OCI-LY3 (cell line): Measurements from ENCODE around the gene FCRL6.

Source experiments
- H2AFZ ChIP-seq: fragments of 200-600, 300-600 bp; shearing (Covaris generic); 2 replicates; pipeline ENCODE4 v1.6.0; 2014; ENCODE audit warnings: antibody characterized with exemption, low read depth, low read length
- H3K27ac ChIP-seq: fragments of 200-600, 300-600 bp; sonication (generic); 2 replicates; pipeline ENCODE4 v1.5.1; 2014; ENCODE audit warnings: mild to moderate bottlenecking, low read length, moderate library complexity, mixed read lengths
- H3K27me3 ChIP-seq: fragments of 200-600, 300-600 bp; sonication (generic); 2 replicates; pipeline ENCODE4 v1.6.1; 2014; ENCODE audit warnings: low read depth, low read length, mixed read lengths
- H3K36me3 ChIP-seq: fragments of 200-600, 300-600 bp; sonication (generic); replicated peaks from 2 replicates; pipeline ENCODE3; 2014; ENCODE audit warnings: low read depth, low read length, mixed read lengths
- H3K4me1 ChIP-seq: fragments of 300-600, 200-600 bp; sonication (generic); 2 replicates; pipeline ENCODE4 v1.6.1; 2014; ENCODE audit warnings: low read length, mixed read lengths
- H3K4me2 ChIP-seq: fragments of 200-600, 300-600 bp; sonication (generic); 2 replicates; pipeline ENCODE4 v1.6.1; 2014; ENCODE audit warnings: low read length, mixed read lengths
- H3K4me3 ChIP-seq: fragments of 300-600, 200-600 bp; sonication (generic); 2 replicates; pipeline ENCODE4 v1.5.1; 2014; ENCODE audit warnings: antibody characterized with exemption, mild to moderate bottlenecking, low read length, moderate library complexity
- H3K79me2 ChIP-seq: fragments of 300-600, 200-600 bp; shearing (Covaris generic); 2 replicates; pipeline ENCODE4 v1.6.1; 2014; ENCODE audit warnings: mild to moderate bottlenecking, low read length, mixed read lengths
- H3K9ac ChIP-seq: fragments of 300-600, 200-600 bp; shearing (Covaris generic); 2 replicates; pipeline ENCODE4 v1.6.0; 2014; ENCODE audit warnings: mild to moderate bottlenecking, low read length, moderate library complexity
- H3K9me3 ChIP-seq: fragments of 200-600, 300-600 bp; shearing (Covaris generic); 2 replicates; pipeline ENCODE4 v1.6.1; 2014; ENCODE audit warnings: low read length, mixed read lengths; ENCODE audit not compliant: insufficient read depth
- H4K20me1 ChIP-seq: fragments of 200-600, 300-600 bp; sonication (generic); 2 replicates; pipeline ENCODE4 v1.6.1; 2016; ENCODE audit warnings: low read length, mixed read lengths; ENCODE audit not compliant: insufficient read depth
- EZH2phosphoT487 ChIP-seq: fragments of 200-600 bp; shearing (Covaris generic); IDR thresholded peaks from 2 replicates; pipeline ENCODE4 v1.6.1; 2018; ENCODE audit warnings: antibody characterized with exemption, mixed run types, low read depth
- TF ChIP-seq, protein P1 (sequence below): fragments of 200-600, 300-600 bp; sonication (generic); IDR thresholded peaks from 2 replicates; pipeline ENCODE4 v1.5.1; 2014; ENCODE audit warnings: antibody characterized with exemption, low read length, low read depth

Gene FCRL6

DNA sequence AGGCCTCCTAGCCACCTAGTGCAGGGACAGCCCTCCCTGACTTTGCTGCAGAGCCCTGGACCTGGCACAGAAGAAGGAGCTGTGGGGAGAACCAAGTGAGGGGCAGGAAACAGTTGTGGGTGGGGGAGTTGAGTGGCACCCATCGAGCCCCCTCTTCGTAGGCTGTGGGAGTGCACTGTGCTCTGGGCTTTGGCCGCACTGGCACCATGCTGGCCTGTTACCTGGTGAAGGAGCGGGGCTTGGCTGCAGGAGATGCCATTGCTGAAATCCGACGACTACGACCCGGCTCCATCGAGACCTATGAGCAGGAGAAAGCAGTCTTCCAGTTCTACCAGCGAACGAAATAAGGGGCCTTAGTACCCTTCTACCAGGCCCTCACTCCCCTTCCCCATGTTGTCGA, 20.2 kb upstream of the FCRL6 start:
- no peaks in the 10 kb centered on the region for H3K36me3 ChIP-seq
- H3K9ac ChIP-seq = no peak overlapping the region
- H4K20me1 ChIP-seq = no peaks in the 10 kb centered on the region
- no peak overlapping the region for H2AFZ ChIP-seq
- no peaks in the 10 kb centered on the region for H3K9me3 ChIP-seq
- no peaks in the 10 kb centered on the region for H3K4me1 ChIP-seq
- no peaks in the 10 kb centered on the region for H3K79me2 ChIP-seq
- no peak overlapping the region for H3K4me3 ChIP-seq
- no peak overlapping the region for H3K27ac ChIP-seq
- no peaks in the 10 kb centered on the region for H3K27me3 ChIP-seq
- no peak for TF ChIP-seq EZH2phosphoT487
- TF ChIP-seq, protein P1, sequence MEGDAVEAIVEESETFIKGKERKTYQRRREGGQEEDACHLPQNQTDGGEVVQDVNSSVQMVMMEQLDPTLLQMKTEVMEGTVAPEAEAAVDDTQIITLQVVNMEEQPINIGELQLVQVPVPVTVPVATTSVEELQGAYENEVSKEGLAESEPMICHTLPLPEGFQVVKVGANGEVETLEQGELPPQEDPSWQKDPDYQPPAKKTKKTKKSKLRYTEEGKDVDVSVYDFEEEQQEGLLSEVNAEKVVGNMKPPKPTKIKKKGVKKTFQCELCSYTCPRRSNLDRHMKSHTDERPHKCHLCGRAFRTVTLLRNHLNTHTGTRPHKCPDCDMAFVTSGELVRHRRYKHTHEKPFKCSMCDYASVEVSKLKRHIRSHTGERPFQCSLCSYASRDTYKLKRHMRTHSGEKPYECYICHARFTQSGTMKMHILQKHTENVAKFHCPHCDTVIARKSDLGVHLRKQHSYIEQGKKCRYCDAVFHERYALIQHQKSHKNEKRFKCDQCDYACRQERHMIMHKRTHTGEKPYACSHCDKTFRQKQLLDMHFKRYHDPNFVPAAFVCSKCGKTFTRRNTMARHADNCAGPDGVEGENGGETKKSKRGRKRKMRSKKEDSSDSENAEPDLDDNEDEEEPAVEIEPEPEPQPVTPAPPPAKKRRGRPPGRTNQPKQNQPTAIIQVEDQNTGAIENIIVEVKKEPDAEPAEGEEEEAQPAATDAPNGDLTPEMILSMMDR = no peak
- H3K4me2 ChIP-seq = no peak overlapping the region

DNA sequence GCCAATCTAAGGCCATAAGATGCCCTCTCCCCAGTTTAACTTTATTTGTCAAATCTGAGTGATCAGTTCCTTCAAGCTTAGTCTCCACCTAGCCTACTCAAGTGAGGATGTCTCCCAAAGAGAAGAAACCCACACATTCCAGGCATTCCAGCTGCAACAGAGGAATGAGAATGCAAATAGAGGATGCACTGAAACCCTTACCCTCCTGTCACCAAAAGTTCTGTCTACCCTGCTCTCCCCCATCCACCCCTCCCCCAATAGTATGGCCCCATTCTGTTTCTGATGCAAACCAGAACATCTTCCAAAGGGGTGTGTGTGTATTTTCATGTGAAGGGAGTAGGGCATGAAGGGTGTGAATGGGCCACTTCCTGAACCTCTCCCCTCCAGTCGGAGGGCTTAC, 18.4 kb upstream of the FCRL6 start:
- no peaks in the 10 kb centered on the region for H3K36me3 ChIP-seq
- no peak overlapping the region for H3K27ac ChIP-seq
- no peak overlapping the region for H3K9ac ChIP-seq
- no peaks in the 10 kb centered on the region for H3K4me1 ChIP-seq
- H3K79me2 ChIP-seq = no peaks in the 10 kb centered on the region
- no peak overlapping the region for H3K4me2 ChIP-seq
- no peaks in the 10 kb centered on the region for H4K20me1 ChIP-seq
- no peaks in the 10 kb centered on the region for H3K27me3 ChIP-seq
- H3K9me3 ChIP-seq = no peaks in the 10 kb centered on the region
- H3K4me3 ChIP-seq = no peak overlapping the region
- no peak overlapping the region for H2AFZ ChIP-seq
- TF ChIP-seq EZH2phosphoT487 = no peak
- TF ChIP-seq, protein P1 = no peak

DNA sequence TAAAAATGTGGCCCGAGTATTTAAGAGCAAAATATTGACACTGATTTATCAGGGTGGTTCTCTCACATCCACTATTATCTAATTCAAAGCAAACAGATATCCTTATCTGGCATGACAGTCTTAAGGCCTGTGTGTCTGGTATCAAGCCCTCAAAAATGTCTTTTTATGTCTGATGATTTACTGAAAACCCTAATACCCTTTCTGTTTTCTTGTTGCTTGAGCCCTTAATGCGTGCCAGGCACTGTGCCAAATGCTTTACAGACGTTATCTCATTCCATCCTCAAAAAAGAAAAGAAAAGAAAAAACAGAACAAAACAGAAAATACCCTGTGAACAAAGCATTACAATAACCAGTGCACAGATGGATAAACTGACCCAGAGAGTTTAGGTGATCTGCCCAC, 15.7 kb upstream of the FCRL6 start:
- no peak overlapping the region for H3K4me2 ChIP-seq
- no peaks in the 10 kb centered on the region for H4K20me1 ChIP-seq
- H3K36me3 ChIP-seq = no peaks in the 10 kb centered on the region
- no peak overlapping the region for H2AFZ ChIP-seq
- TF ChIP-seq, protein P1 = no peak
- no peak for TF ChIP-seq EZH2phosphoT487
- H3K27ac ChIP-seq = no peak overlapping the region
- H3K4me1 ChIP-seq = peaks cover 4% of the 10 kb centered on the region; the same call in 1 of the 2 replicates
- H3K79me2 ChIP-seq = no peaks in the 10 kb centered on the region
- no peak overlapping the region for H3K4me3 ChIP-seq
- no peaks in the 10 kb centered on the region for H3K9me3 ChIP-seq
- H3K27me3 ChIP-seq = peaks cover 3% of the 10 kb centered on the region
- no peak overlapping the region for H3K9ac ChIP-seq

GRCh38 chr1:159786966-159787365, 15.2 kb upstream of the FCRL6 start:
- Histone ChIP-seq H3K27me3 (peaks cover 8% of the 10 kb centered on the region), H2AFZ (no peak overlapping the region), H3K9ac (no peak overlapping the region), H3K27ac (no peak overlapping the region), H3K4me2 (no peak overlapping the region), H3K4me1 (peaks cover 4% of the 10 kb centered on the region; the same call in 1 of the 2 replicates), H4K20me1 (no peaks in the 10 kb centered on the region), H3K79me2 (no peaks in the 10 kb centered on the region), H3K9me3 (no peaks in the 10 kb centered on the region), H3K36me3 (no peaks in the 10 kb centered on the region), H3K4me3 (no peak overlapping the region)
- TF ChIP-seq, protein P1 = no peak
- no peak for TF ChIP-seq EZH2phosphoT487
